Cerebellar cortex (tissue), 1 donor: Measurements from ENCODE around the gene NFU1.
"Not testable (repeated sequence)": the region's sequence is repeated elsewhere in the genome, so short reads cannot be mapped to it uniquely, and the experiment has no call there.

ENCODE experiments used
- DNase-seq: peaks from one replicate; pipeline ENCODE4 v3.0.0-alpha.2; 2015; ENCODE audit warnings: low spot score

NFU1 gene

GRCh38 chr2:69387770-69388481 lies 49.3 kb downstream of the NFU1 start:
- peak; percentile 22 for DNase-seq

DNA sequence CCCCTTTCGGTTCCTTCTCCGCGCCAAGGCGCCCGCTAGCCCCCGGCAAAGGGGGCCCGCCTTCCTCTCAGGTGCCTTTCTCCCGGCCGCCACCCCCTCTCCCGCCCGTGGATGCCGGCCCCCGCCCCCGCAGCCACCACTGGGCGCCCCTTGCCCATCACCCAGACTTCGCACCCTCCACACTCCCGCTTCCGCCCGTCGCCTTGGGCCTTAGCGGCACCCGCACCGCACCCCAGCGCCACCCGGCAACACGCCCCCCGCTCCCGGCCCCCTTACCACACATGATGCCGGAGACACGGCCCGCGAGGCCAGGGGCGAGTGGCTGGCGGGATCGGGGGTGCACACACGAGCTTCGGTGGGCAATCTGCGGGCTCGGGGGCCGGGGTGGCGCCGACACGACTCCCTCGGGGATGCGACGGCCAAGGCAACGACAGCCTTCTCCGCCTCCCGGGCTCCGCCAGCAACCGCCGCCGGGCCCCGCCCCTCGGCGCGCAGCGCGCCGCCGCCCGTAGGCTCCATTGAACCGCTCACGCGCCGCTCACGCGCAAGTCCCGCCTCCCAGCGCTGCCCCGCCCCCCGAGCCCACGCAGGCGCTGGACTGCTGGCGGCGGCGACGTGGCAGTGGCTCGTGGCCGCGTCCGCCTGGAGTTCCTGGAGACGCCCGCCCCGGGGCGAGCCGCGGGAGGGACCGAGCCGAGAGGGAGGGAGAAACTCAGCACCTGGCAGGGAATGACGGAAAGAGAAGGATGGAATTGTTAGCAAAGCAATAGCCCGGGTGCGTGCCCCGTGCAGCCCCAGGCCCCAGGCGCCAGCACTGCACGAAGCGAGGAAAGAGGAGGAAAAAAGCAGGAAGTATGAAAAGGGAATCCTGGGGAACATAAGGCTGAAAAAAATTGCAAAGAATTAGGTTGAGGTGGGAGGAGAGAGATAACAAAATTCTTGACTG lies 50.2 kb downstream of the NFU1 start, which contains the start of gene GFPT1:
Gene GFPT1 (minus strand): TSS at position 439 of the 946 bp plus-strand sequence. CDS start 156 bp downstream, at position 283.
- peak; percentile 92 for DNase-seq

DNA sequence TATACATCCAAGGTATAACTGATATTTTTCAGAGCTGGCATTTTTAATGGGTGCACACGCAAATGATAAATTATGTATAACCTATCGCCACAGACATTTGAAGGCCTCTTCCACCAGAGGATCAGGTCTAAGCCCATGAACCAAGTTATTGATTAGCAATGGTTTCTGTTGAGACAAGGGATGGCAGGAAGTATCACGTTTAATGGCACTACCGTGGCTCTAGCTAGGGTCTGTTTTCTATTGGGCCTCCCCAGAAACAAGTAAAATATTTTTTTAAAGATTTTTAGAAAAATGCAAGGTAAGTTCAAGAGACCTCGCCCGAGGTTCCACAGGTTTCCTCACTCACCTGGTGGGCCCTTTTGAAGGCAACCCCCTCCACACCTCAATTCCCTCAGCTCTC lies 50.9 kb downstream of the NFU1 start:
- DNase-seq: no peak

DNA sequence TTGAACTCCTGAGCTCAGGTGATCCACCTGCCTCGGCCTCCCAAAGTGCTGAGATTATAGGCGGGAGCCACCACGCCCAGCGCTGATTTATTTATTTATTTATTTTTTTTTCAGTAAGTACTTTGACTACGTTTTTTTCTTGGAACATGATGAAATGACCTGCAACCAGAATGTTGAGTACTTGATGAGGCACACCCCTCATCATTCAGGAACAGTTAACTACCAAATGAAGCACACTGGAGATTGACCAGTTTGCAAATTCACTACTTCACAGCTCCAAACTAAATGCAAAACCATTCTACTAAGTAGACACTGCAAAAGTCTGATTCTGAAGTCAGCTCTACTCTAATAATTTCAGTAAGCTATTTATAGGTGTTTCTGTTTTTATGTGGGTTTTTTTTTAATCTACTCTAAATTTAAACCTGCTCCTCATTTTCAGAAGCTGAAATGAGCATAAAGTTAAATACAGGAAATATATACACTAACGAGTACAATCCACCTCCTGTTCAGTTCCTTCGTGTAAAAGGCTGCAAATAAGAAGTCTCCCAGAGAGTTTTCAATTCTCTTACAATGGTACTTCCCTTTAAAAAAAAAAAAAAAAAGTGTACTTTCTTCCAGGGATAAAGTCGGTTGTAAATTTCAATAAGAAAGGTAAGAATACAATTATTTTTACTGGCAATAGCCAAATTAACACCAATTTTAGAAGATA lies 51.6 kb downstream of the NFU1 start:
- DNase-seq: peak; percentile 11

DNA sequence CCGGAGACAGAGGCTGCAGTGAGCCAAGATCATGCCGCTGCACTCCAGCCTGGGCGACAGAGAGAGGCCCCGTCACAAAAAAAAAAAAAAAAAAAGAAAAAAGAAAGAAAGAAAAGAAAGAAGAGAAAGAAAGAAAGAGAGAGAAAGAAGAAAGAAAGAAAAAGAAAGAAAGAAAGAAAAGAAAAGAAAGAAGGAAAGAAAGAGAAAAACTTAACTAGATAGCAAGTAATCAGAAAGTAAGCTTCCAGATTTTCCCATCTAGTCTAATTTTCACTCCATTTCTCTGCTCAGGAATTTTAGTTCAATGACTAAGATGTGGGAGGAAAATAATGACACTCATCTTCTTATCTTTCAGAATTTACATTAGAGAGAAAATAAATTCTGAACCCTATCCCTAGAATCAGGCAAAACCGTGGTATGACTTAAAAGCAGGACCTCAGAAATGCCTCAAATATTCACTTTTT lies 52.6 kb downstream of the NFU1 start:
- DNase-seq: no peak

- no peak for DNase-seq
Observed at GRCh38 chr2:69383176-69383812, 53.9 kb downstream of the NFU1 start.

DNA sequence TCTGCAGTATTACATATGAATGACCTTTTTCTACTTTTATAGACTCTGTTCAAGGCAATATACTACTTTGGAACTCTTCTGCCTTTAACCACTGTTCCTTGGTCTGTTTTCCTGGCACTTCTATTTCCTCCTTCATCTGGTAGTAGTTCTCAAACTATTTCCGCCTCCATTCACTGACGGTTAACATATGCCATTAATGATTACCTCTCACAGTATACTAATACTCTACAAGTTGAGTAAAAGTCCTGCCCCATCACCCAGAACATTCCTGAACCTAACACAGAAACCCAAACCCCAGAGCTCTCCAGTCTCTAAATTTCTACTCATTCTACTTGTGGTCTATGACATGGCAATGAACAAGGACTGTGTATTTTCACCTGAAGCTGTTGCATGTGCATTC lies 54.7 kb downstream of the NFU1 start:
- no peak for DNase-seq

DNA sequence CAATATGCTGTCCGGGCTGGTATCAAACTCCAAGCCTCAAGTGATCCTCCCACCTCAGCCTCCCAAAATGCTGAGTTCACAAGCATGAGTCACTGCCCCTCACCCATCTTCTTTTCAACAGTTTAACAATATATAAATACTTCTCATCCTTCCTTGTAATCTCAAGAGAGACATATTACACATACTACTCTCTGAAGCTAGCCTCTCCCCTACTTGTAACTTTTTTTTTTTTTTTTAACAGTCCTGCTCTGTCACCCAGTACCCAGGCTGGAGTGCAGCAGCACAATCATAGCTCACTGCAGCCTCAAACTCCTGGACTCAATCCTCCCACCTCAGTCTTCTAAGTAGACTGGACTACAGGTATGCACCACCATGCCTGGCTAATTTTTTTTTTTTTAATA lies 55.9 kb downstream of the NFU1 start:
- DNase-seq: no peak

GRCh38 chr2:69380072-69380917 lies 56.9 kb downstream of the NFU1 start:
- DNase-seq: no peak

DNA sequence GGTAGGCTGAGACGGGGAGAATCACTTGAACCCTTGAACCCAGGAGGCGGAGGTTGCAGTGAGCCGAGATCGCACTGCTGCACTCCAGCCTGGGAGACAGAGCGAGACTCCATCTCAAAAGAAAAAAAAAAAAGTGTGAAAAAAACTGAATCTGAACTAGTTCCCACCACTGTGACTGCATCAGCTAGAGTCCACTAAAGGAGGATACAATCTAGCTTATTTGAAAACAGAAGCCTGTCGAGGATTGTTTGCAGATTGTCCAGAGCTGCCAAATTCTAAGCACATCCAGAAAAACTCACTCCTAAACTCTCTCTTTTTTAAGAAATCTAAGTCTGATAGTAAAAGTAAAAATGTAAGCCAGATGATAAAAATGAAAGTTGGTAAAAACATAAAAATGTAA lies 60.8 kb downstream of the NFU1 start:
- peak; percentile 16 for DNase-seq

DNA sequence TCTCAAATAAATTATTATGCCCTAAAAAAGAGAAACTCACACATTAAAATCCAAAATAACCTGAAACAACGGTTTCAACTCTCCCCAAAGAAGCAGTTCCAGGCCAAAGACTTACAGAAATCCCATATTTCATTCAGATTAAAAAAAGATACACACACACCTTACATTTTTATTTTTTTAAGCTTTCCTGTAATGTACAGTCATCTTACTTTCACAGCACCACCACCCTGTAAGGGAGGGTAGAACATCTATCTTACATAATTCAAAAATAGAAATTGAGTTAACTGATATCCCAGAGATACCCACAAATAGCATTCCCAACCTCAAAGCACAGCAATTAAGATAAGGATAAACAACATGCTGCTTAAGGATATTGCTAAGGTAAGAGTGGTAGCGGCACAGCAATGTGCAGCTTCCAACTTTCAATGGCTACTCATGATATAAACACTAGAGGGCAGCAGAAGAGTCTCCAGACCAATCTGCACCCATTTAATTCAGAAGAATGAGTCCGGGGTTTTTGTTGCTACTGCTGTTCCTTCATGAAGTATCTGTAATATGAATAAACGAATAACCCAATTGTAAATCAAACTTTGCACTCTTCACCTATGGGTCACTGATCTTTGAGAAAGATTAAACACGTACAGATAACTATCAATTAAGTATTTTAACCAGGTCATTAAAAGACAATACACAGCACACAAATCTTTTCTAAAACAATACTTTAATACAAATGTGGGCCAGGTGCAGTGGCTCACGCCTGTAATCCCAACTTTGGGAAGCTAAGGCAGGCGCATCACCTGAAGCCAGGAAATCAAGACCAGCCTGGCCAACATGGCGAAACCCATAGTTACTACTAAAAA lies 61.5 kb downstream of the NFU1 start:
- DNase-seq: peak; percentile 41

DNA sequence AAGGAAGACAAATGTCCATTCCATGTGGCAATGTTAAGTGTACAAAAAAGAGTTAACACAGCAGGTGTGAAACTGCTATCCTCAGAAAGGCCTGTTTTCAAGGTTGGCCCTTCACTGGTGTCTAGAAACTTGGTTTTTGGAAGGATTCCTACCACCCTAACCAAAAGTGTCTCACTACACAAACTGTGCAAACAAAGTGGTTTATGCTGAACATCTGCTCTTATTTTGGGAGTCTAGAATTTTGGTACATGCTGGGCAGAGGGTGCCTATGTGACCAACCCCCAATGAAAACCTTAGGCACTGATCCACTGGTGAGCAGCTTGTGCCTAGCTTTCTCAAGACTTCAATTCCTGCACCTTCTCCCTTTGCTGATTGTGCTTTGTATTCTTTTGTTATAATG lies 64.5 kb downstream of the NFU1 start:
- DNase-seq: no peak

DNA sequence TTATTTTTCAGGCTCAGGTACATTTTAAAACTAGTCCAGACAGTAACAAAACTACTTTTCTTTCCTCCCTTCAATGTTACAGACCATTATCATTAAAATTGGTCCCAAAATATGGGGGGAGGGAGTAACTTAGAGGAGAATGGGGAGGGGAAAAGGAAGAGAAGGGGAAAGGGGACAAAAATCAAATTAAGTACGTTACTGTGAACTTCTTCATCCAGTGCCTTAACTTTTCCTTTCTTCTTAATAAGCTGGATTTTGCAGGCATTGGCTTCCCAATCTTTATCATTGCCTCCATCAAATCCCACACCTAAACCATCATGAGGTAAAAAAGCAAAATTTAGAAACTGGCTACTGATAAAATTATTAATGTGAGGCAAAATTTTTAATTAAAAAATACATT lies 67.4 kb downstream of the NFU1 start:
- DNase-seq: no peak

- DNase-seq: no peak
Observed at GRCh38 chr2:69368588-69368987, 68.6 kb downstream of the NFU1 start.

DNA sequence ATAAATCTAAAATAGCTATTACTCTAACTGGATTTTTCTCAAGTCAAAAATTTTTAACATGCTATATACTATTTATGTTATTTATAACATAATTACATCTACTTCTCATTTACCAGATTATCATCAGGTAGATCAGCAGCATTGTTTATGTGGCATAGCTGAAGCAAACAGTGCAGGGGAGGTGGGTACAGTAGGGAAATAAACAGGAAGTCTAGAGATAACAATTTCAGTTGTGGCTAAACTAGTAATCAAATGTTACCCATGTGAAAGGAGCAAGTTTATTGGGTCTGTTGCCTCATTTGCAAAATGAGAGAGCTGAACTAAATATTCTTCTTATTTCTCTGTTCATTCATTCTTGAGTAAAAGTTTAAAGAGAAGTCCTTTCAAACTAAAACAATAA lies 77.9 kb downstream of the NFU1 start:
- DNase-seq: no peak

DNA sequence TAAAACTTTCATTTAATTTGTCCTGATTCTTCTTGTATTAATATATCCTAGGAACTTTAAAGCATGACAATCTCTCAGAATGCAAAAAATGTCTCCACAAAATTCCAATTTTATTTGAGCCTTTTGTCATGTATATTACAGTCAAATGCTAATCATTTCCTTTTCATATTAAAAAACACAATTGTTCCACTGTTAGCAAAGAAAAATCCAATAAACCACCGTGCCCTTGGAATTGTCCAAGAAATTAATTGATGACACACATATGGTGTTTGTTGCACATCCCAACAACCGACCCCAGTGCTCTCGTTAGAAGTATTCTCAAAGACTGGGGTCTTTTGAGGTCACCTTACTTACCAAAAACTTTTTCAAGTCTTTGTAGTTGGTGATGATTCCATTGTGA lies 78.3 kb downstream of the NFU1 start:
- DNase-seq: no peak

GRCh38 chr2:69356471-69356870 lies 80.8 kb downstream of the NFU1 start:
- DNase-seq: no peak

DNA sequence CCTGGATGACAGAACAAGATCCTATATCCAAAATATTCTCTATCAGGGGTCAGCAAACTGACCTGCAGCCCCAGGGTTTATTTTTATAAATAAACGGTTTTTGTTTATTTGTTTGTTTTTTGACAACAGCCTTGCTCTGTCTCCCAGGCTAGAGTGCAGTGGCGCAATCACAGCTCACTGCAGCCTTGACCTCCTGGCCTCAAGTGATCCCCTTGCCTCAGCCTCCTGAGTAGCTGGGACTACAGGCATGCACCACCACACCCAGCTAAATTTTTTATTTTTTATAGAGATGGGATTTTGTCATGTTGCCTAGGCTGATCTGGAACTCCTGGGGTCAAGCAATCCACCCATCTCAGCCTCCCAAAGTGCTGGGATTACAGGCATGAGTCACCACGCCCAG lies 82.3 kb downstream of the NFU1 start:
- not testable (repeated sequence) for DNase-seq

- no peak for DNase-seq
Observed at GRCh38 chr2:69353360-69353759, 83.9 kb downstream of the NFU1 start.

- no peak for DNase-seq
Observed at GRCh38 chr2:69348781-69349180, 88.5 kb downstream of the NFU1 start.
